OCI-LY7 (cell line): Measurements from ENCODE around the gene SLC25A29. TPM values are rescaled to one million over a fixed set of nuclear protein-coding genes. Genes with fewer than 3 reads are reported as not detected.

ENCODE experiments used
- BruUV-seq: library from RNA; stranded (reverse); fragments of 400-500 nt; replicated peaks from 2 replicates; lab custom pipeline; 2021; lab: Mats Ljungman, UMichigan
- CTCF ChIA-PET: fragments of 300-600 bp; sonication (Branson Sonifier 250); formaldehyde crosslinking; loops from one replicate; lab custom pipeline; 2022; ENCODE audit warnings: antibody characterized with exemption; ENCODE audit not compliant: unreplicated experiment; lab: Charles Lee
- POLR2A ChIA-PET: fragments of 300-600 bp; sonication (Branson Sonifier 250); formaldehyde crosslinking; loops from one replicate; lab custom pipeline; 2022; ENCODE audit warnings: antibody characterized with exemption; lab: Charles Lee
- DNase-seq: peaks from one replicate; pipeline ENCODE4 v3.0.0-alpha.2; 2015; ENCODE audit warnings: low spot score
- H2AFZ ChIP-seq: fragments of 200-600 bp; sonication (generic), shearing (Covaris generic); 2 replicates; pipeline ENCODE4 v1.6.1; 2014; ENCODE audit warnings: mild to moderate bottlenecking, antibody characterized with exemption, low read length, moderate library complexity
- H3K27ac ChIP-seq: fragments of 200-600 bp; sonication (generic); 2 replicates; pipeline ENCODE4 v1.5.1; 2014; ENCODE audit warnings: mixed run types, low read depth, mild to moderate bottlenecking, moderate library complexity, low read length, inconsistent platforms; ENCODE audit not compliant: poor library complexity, severe bottlenecking
- H3K36me3 ChIP-seq: fragments of 200-600 bp; sonication (generic); 2 replicates; pipeline ENCODE4 v1.6.1; 2014; ENCODE audit warnings: mild to moderate bottlenecking, antibody characterized with exemption, low read length, moderate library complexity, mixed read lengths; ENCODE audit not compliant: insufficient read depth
- H3K4me1 ChIP-seq: fragments of 200-600 bp; sonication (generic); 2 replicates; pipeline ENCODE4 v1.5.1; 2014; ENCODE audit warnings: mild to moderate bottlenecking, low read length; ENCODE audit not compliant: insufficient read depth, poor library complexity, severe bottlenecking
- H3K4me2 ChIP-seq: fragments of 200-600 bp; sonication (generic); 2 replicates; pipeline ENCODE4 v1.6.1; 2014; ENCODE audit warnings: mild to moderate bottlenecking, low read length
- H3K4me3 ChIP-seq: fragments of 200-600 bp; sonication (generic); 2 replicates; pipeline ENCODE4 v1.5.1; 2014; ENCODE audit warnings: mild to moderate bottlenecking, low read depth, low read length; ENCODE audit not compliant: poor library complexity, severe bottlenecking
- H3K79me2 ChIP-seq: fragments of 200-600 bp; sonication (generic); 2 replicates; pipeline ENCODE4 v1.6.1; 2016; ENCODE audit warnings: low read depth, mild to moderate bottlenecking, low read length, moderate library complexity, mixed read lengths; ENCODE audit not compliant: insufficient read depth
- H3K9me2 ChIP-seq: fragments of 200-600 bp; sonication (generic); 2 replicates; pipeline ENCODE4 v1.6.1; 2016; ENCODE audit warnings: mild to moderate bottlenecking, low read length, mixed read lengths; ENCODE audit not compliant: insufficient read depth
- H3K9me3 ChIP-seq: fragments of 200-600 bp; sonication (generic); 2 replicates; pipeline ENCODE4 v1.6.1; 2014; ENCODE audit warnings: mild to moderate bottlenecking, mixed run types, low read length, mixed read lengths
- H4K20me1 ChIP-seq: fragments of 200-600 bp; sonication (generic); 2 replicates; pipeline ENCODE4 v1.6.1; 2014; ENCODE audit warnings: mild to moderate bottlenecking, antibody characterized with exemption, low read length, moderate library complexity, mixed read lengths; ENCODE audit not compliant: insufficient read depth
- EZH2phosphoT487 ChIP-seq: fragments of 200-600 bp; sonication (generic); IDR thresholded peaks from 2 replicates; pipeline ENCODE4 v1.6.1; 2018; ENCODE audit warnings: low read depth, borderline replicate concordance, mild to moderate bottlenecking, mixed run types, antibody characterized with exemption, low read length, moderate library complexity, mixed read lengths
- intact Hi-C: fragments of 100-400 bp; cut with micrococcal nuclease; formaldehyde crosslinking; loops from one replicate; pipeline ENCODE4 v1.10.0; 2022; ENCODE audit not compliant: unreplicated experiment
- total RNA-seq, 2 experiments: library from RNA; depleted of rRNA in 1 of 2; stranded (reverse); fragments of >200 nt in 1 of 2; shearing (Covaris generic) in 1 of 2; gene quantifications; 2 replicates each; pipeline ENCODE4 v1.2.3, GENCODE V29; 2014 to 2022
- TF ChIP-seq, protein P1 (sequence below): fragments of 200-600 bp; sonication (generic); conservative IDR thresholded peaks from 2 replicates; pipeline ENCODE4 v1.5.1; 2014; ENCODE audit warnings: mild to moderate bottlenecking, antibody characterized with exemption, low read length, moderate library complexity, mixed read lengths

SLC25A29 gene
- total RNA-seq, 2 experiments from 2014 or later = 14.6 to 34.8 TPM

DNA sequence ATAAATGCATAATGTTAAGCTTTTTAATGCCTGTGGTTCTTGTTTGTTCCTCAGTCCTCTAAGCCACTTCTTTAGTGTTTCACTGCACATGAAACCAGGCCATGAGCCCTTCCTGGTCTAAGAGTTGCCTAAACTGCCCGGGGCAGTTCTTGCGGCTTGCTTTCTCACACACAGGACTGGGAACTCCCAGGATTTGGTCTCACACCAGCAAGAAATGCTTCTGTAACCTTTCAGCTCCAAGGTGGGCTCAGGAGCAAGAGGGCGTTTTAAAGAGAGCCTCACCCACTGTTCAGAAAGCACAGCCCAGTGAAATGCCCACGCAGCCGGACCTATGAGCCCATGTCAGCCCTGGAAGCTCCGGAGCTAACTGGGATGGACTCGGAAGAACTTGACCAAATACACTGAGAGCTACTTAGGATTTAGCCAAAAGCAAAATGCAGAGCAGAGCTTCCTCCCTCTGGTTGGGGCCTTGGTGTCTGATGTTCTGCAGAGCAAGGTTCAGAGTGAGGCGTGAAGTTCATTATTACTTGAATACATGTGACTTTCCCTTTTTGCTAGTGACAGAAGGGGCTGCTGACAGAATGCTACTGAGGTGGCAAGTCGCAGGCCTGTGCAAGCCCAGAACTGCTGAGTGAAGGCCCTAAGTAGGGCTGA is 23.4 kb downstream of the SLC25A29 start:
- H3K4me3 ChIP-seq = no peak overlapping the region
- DNase-seq = no peak
- no peaks in the 10 kb centered on the region for H3K9me2 ChIP-seq
- no TSS peak for BruUV-seq
- H3K4me1 ChIP-seq = peaks cover 26% of the 10 kb centered on the region
- peaks cover 52% of the 10 kb centered on the region for H3K36me3 ChIP-seq
- H3K79me2 ChIP-seq = peaks cover 25% of the 10 kb centered on the region
- ChIA-PET POLR2A (interaction anchor here (0.5 to 2.1 kb wide), 4 partner anchors 10 to 55 kb away, joined by 3 to 5 read pairs (median 3); no protein-coding TSS in a partner anchor), CTCF (no interaction called here)
- H2AFZ ChIP-seq = no peak overlapping the region
- no peak overlapping the region for H3K27ac ChIP-seq
- no peak overlapping the region for H3K4me2 ChIP-seq
- intact Hi-C loops = no loop called here
- TF ChIP-seq EZH2phosphoT487 = no peak
- TF ChIP-seq, protein P1, sequence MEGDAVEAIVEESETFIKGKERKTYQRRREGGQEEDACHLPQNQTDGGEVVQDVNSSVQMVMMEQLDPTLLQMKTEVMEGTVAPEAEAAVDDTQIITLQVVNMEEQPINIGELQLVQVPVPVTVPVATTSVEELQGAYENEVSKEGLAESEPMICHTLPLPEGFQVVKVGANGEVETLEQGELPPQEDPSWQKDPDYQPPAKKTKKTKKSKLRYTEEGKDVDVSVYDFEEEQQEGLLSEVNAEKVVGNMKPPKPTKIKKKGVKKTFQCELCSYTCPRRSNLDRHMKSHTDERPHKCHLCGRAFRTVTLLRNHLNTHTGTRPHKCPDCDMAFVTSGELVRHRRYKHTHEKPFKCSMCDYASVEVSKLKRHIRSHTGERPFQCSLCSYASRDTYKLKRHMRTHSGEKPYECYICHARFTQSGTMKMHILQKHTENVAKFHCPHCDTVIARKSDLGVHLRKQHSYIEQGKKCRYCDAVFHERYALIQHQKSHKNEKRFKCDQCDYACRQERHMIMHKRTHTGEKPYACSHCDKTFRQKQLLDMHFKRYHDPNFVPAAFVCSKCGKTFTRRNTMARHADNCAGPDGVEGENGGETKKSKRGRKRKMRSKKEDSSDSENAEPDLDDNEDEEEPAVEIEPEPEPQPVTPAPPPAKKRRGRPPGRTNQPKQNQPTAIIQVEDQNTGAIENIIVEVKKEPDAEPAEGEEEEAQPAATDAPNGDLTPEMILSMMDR = no peak
- H4K20me1 ChIP-seq = peaks cover 15% of the 10 kb centered on the region
- no peaks in the 10 kb centered on the region for H3K9me3 ChIP-seq

DNA sequence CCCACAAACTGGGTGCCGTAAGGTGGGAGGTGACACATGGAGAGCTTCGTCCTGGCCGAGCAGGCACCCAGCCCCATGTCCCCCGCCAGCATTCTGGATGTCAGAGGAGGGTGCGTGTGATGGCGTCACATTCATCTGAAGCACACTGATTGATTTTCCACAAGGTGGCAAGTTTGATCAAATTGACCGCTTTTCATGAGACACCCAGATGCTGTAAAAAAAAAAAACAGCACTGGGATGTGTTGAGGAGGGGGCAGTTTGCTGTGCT is 24.2 kb downstream of the SLC25A29 start:
- no peak overlapping the region for H3K4me2 ChIP-seq
- CTCF ChIA-PET = no interaction called here
- no peak overlapping the region for H3K27ac ChIP-seq
- no TSS peak for BruUV-seq
- POLR2A ChIA-PET = interaction anchor here (2.1 kb wide), 1 partner anchor 15 kb away, joined by 5 read pairs; no protein-coding TSS in a partner anchor
- H3K9me2 ChIP-seq = no peaks in the 10 kb centered on the region
- peaks cover 60% of the 10 kb centered on the region for H3K36me3 ChIP-seq
- no peak overlapping the region for H2AFZ ChIP-seq
- peaks cover 19% of the 10 kb centered on the region for H4K20me1 ChIP-seq
- TF ChIP-seq EZH2phosphoT487 = no peak
- TF ChIP-seq, protein P1 = no peak
- no peaks in the 10 kb centered on the region for H3K9me3 ChIP-seq
- DNase-seq = no peak
- no peak overlapping the region for H3K4me3 ChIP-seq
- peaks cover 28% of the 10 kb centered on the region for H3K4me1 ChIP-seq
- intact Hi-C loops = no loop called here
- H3K79me2 ChIP-seq = peaks cover 33% of the 10 kb centered on the region
